HG02623 (cell line): ENCODE data around the gene NOC4L.
"Not testable (repeated sequence)": the region's sequence is repeated elsewhere in the genome, so short reads cannot be mapped to it uniquely, and the experiment has no call there.

ENCODE experiments used
- ATAC-seq: cut with Tn5 transposase; IDR thresholded peaks from one replicate; pipeline ENCODE4 v1.9.1; 2021; ENCODE audit warnings: moderate library complexity; ENCODE audit not compliant: unreplicated experiment

Gene NOC4L

GRCh38 chr12:132142679-132143335 lies 1.4 kb upstream of the NOC4L start:
- no peak for ATAC-seq

- peak; percentile 19 for ATAC-seq
Observed at GRCh38 chr12:132143336-132144071, 753 bp upstream of the NOC4L start.

- no peak for ATAC-seq
Observed at GRCh38 chr12:132144810-132145168, 532 bp downstream of the NOC4L start.

GRCh38 chr12:132145334-132145733 lies 1.1 kb downstream of the NOC4L start:
- no peak for ATAC-seq

GRCh38 chr12:132146098-132146497 lies 1.8 kb downstream of the NOC4L start:
- ATAC-seq, result no peak

- no peak for ATAC-seq
Observed at GRCh38 chr12:132146772-132147422, 2.6 kb downstream of the NOC4L start.

GRCh38 chr12:132147423-132148367 lies 3.4 kb downstream of the NOC4L start:
- ATAC-seq, result no peak

GRCh38 chr12:132148368-132149045 lies 4.2 kb downstream of the NOC4L start:
- no peak for ATAC-seq

GRCh38 chr12:132149526-132149925 lies 5.3 kb downstream of the NOC4L start:
- not testable (repeated sequence) for ATAC-seq

GRCh38 chr12:132150780-132151144 lies 6.5 kb downstream of the NOC4L start:
- ATAC-seq, result no peak

GRCh38 chr12:132151145-132151765 lies 7.0 kb downstream of the NOC4L start:
- ATAC-seq, result no peak

- ATAC-seq, result no peak
Observed at GRCh38 chr12:132151766-132152410, 7.6 kb downstream of the NOC4L start.

- no peak for ATAC-seq
Observed at GRCh38 chr12:132152411-132152821, 8.2 kb downstream of the NOC4L start.

- no peak for ATAC-seq
Observed at GRCh38 chr12:132152953-132153352, 8.7 kb downstream of the NOC4L start.

GRCh38 chr12:132153501-132154340 lies 9.5 kb downstream of the NOC4L start:
- ATAC-seq, result peak; percentile 63

- no peak for ATAC-seq
Observed at GRCh38 chr12:132154341-132154761, 10.1 kb downstream of the NOC4L start.

GRCh38 chr12:132154941-132155770 lies 10.9 kb downstream of the NOC4L start:
- ATAC-seq, result no peak
